ENCODE measurements around the gene HYCC1. TPM values are rescaled to one million over a fixed set of nuclear protein-coding genes. Genes with fewer than 3 reads are reported as not detected.

The HYCC1 gene
- total RNA-seq, 1 donor from 2014 or later: 39.9 TPM

DNA sequence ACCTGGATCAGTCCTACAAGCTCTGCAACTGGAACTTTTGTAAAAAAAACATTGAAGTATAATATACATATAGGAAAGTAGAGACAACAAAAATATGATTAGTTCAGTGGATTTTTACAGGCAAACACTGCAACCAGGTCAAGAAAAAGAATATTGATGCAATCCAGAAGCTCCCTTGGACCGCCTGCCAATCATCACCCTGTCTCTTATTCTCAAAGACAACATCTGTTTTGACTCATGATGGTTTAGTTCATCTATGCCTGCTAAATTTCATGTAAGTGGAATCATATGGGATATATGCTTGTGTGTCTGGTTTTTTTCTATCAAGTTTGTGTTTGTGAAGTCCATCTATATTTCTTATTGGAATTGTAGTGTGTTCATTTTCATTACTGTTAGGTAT, 7.7 kb upstream of the HYCC1 start:
- intact Hi-C loops (cut with micrococcal nuclease): no loop called here
- CTCF ChIA-PET: interaction anchor here (1.5 kb wide), 1 partner anchor 11 kb away, joined by 3 read pairs; no protein-coding TSS in a partner anchor
- Mint-ChIP-seq H3K36me3 (ENCODE audit: low read depth) (peaks cover 2% of the 10 kb centered on the region), H3K9me3 (peaks cover 10% of the 10 kb centered on the region), H3K4me3 (no peak overlapping the region), H3K4me1 (peaks cover 93% of the 10 kb centered on the region), H3K27me3 (no peaks in the 10 kb centered on the region), H3K27ac (peak overlapping the region; percentile 90)
- DNase-seq (no peak), ATAC-seq (ENCODE audit: low read depth) (no peak)
- TF ChIP-seq, protein P1, sequence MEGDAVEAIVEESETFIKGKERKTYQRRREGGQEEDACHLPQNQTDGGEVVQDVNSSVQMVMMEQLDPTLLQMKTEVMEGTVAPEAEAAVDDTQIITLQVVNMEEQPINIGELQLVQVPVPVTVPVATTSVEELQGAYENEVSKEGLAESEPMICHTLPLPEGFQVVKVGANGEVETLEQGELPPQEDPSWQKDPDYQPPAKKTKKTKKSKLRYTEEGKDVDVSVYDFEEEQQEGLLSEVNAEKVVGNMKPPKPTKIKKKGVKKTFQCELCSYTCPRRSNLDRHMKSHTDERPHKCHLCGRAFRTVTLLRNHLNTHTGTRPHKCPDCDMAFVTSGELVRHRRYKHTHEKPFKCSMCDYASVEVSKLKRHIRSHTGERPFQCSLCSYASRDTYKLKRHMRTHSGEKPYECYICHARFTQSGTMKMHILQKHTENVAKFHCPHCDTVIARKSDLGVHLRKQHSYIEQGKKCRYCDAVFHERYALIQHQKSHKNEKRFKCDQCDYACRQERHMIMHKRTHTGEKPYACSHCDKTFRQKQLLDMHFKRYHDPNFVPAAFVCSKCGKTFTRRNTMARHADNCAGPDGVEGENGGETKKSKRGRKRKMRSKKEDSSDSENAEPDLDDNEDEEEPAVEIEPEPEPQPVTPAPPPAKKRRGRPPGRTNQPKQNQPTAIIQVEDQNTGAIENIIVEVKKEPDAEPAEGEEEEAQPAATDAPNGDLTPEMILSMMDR (IDR thresholded peaks at IDR 0.05): no peak
- POLR2A ChIA-PET: interaction anchor here (1.0 kb wide), 1 partner anchor 9 kb away, joined by 3 read pairs; no protein-coding TSS in a partner anchor

DNA sequence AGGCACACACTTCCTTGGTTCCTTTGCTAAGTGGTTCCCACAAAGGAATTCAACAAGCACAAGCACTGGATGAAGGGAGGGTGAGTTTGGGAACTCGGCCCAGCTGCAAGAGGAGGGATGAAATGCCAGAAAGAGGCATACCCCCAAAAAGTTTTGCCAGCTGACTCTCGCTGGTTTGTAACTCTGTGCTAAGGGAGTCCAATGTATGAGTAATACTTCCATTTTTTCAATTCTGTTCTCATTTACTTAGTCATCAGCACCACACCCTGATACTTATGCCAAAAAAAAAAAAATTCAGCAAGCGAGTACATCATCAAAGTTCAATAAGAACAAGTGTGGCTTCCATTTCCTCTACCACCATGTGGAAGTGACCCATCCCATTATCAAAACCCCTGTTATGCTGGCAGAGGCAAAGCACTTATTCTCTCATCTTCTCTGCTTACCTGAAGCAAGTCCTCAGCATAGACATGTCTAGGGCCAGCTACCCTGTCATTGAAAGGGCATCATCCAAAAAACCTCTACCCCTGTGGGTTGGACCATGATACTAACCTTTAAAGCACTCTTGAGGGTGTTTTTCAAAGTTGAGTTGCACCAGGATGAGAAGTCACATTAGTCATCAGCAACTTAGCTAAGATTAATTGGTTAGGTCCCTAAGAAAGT, 6.9 kb upstream of the HYCC1 start:
- Mint-ChIP-seq H3K36me3 (ENCODE audit: low read depth) (peaks cover 2% of the 10 kb centered on the region), H3K9me3 (peaks cover 11% of the 10 kb centered on the region), H3K4me1 (peaks cover 95% of the 10 kb centered on the region), H3K4me3 (peak overlapping the region; percentile 7), H3K27ac (peak overlapping the region; percentile 90), H3K27me3 (no peaks in the 10 kb centered on the region)
- ChIA-PET CTCF (interaction anchor here (1.2 to 1.5 kb wide), 2 partner anchors 10 to 34 kb away, joined by 3 read pairs; no protein-coding TSS in a partner anchor), POLR2A (no interaction called here)
- ATAC-seq (ENCODE audit: low read depth): peak; percentile 65
- intact Hi-C loops (cut with micrococcal nuclease): no loop called here
- TF ChIP-seq, protein P1 (IDR thresholded peaks at IDR 0.05): no peak
- no peak for DNase-seq

DNA sequence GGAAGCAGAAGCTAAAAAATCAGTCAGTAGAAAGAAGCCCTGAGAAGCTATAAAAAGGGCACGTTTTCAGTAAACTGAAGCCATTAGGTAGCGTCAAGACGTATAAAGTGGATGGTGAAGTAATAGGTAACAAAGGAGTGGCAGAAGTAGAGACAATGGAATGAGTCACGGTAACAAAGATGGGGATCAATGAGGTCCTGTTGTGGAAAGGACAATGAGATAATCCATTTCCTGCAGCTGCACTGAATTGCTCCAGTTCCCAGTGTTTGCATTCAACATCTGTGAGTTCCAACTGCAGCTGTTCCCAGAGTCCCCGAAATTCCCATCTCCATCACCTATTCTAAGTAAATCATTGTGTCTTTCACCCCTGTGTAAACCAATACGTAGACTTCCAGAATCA, 4.8 kb upstream of the HYCC1 start:
- Mint-ChIP-seq H3K4me1 (peaks cover 90% of the 10 kb centered on the region), H3K27ac (peak overlapping the region; percentile 21), H3K9me3 (peaks cover 11% of the 10 kb centered on the region), H3K36me3 (ENCODE audit: low read depth) (peaks cover 5% of the 10 kb centered on the region), H3K27me3 (no peaks in the 10 kb centered on the region), H3K4me3 (no peak overlapping the region)
- TF ChIP-seq, protein P1 (IDR thresholded peaks at IDR 0.05): no peak
- CTCF ChIA-PET: interaction anchor here (0.9 kb wide), 1 partner anchor 36 kb away, joined by 4 read pairs; no protein-coding TSS in a partner anchor
- no peak for DNase-seq
- POLR2A ChIA-PET: interaction anchor here (0.6 kb wide), 1 partner anchor 11 kb away, joined by 3 read pairs; no protein-coding TSS in a partner anchor
- no peak for ATAC-seq (ENCODE audit: low read depth)
- intact Hi-C loops (cut with micrococcal nuclease): loop anchor here (10.0 kb wide), 3 partner anchors 356 to 1074 kb away; partner anchors contain the start of genes CDCA7L and TRA2A

DNA sequence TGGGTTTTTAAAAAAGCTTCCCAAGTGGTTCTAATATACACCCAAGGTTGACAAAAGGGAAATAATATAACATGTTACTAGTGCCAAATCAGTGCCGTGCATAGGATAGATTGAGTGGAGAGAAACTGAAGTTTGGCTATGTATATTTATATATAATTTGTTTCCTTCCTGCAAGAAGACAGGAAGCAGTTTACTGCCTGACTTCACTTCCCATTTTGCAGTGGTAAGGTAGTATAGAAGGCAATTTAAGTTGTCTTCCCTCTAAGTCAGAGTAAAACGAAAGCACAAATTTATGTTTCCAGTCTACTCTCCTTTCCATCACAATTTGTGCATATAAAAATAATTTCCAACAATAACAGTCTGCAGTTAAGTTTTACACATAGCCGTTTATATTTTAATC, 3.4 kb upstream of the HYCC1 start:
- no peaks in the 10 kb centered on the region for H3K27me3 Mint-ChIP-seq
- ChIA-PET POLR2A (interaction anchor here (0.6 kb wide), 1 partner anchor 1964 kb away, joined by 3 read pairs; no protein-coding TSS in a partner anchor), CTCF (interaction anchor here (0.7 to 1.2 kb wide), 2 partner anchors 38 to 171 kb away, joined by 3 to 4 read pairs; no protein-coding TSS in a partner anchor)
- peaks cover 76% of the 10 kb centered on the region for H3K4me1 Mint-ChIP-seq
- peaks cover 10% of the 10 kb centered on the region for H3K9me3 Mint-ChIP-seq
- DNase-seq: no peak
- intact Hi-C loops (cut with micrococcal nuclease): loop anchor here (10.0 kb wide), 3 partner anchors 357 to 1073 kb away; partner anchors contain the start of genes CDCA7L and TRA2A
- peaks cover 6% of the 10 kb centered on the region for H3K36me3 Mint-ChIP-seq (ENCODE audit: low read depth)
- TF ChIP-seq, protein P1 (IDR thresholded peaks at IDR 0.05): no peak
- H3K4me3 Mint-ChIP-seq: peak overlapping the region; percentile 55
- H3K27ac Mint-ChIP-seq: peak overlapping the region; percentile 85
- no peak for ATAC-seq (ENCODE audit: low read depth)
